Astrocyte of the cerebellum (primary cell): ENCODE results near the gene CC2D1A.

Source experiments
- DNase-seq: peaks from one replicate; pipeline ENCODE4 v3.0.0-alpha.2; 2011; ENCODE audit warnings: low read depth
- H3K4me3 ChIP-seq: 2 replicates; pipeline ENCODE4 v1.5.1; 2011; ENCODE audit warnings: mild to moderate bottlenecking, low read depth, low read length, moderate library complexity
- CTCF ChIP-seq: IDR thresholded peaks from 2 replicates; pipeline ENCODE4 v1.5.1; 2012; ENCODE audit warnings: low read length, low read depth, moderate library complexity, mild to moderate bottlenecking; ENCODE audit errors: missing control alignments
- in situ Hi-C: cut with HindIII; loops from 2 replicates; pipeline ENCODE4 v1.10.0; 2017; ENCODE audit warnings: low sequenced_read_pairs

CC2D1A gene

GRCh38 chr19:13890136-13890535 lies 15.9 kb upstream of the CC2D1A start:
- no peak for TF ChIP-seq CTCF
- in situ Hi-C loops: no loop called here
- H3K4me3 ChIP-seq: no peak overlapping the region
- no peak for DNase-seq

- in situ Hi-C loops: no loop called here
- no peak for DNase-seq
- no peak overlapping the region for H3K4me3 ChIP-seq
- TF ChIP-seq CTCF: no peak
Measured at GRCh38 chr19:13892870-13893269, 13.1 kb upstream of the CC2D1A start.

- DNase-seq: no peak
- TF ChIP-seq CTCF: no peak
- in situ Hi-C loops: no loop called here
- no peak overlapping the region for H3K4me3 ChIP-seq
Measured at GRCh38 chr19:13894552-13894951, 11.4 kb upstream of the CC2D1A start.

GRCh38 chr19:13896227-13896626 lies 9.8 kb upstream of the CC2D1A start:
- no peak overlapping the region for H3K4me3 ChIP-seq
- DNase-seq: no peak
- no peak for TF ChIP-seq CTCF
- in situ Hi-C loops: no loop called here

GRCh38 chr19:13899393-13899792 lies 6.6 kb upstream of the CC2D1A start:
- DNase-seq: no peak
- no peak overlapping the region for H3K4me3 ChIP-seq
- in situ Hi-C loops: no loop called here
- TF ChIP-seq CTCF: no peak

- in situ Hi-C loops: no loop called here
- no peak for TF ChIP-seq CTCF
- DNase-seq: no peak
- H3K4me3 ChIP-seq: no peak overlapping the region
Measured at GRCh38 chr19:13899912-13900584, 6.0 kb upstream of the CC2D1A start.
